ENCODE results near the gene FSTL4.
"Not testable (repeated sequence)": the region's sequence is repeated elsewhere in the genome, so short reads cannot be mapped to it uniquely, and the experiment has no call there.

The FSTL4 gene

DNA sequence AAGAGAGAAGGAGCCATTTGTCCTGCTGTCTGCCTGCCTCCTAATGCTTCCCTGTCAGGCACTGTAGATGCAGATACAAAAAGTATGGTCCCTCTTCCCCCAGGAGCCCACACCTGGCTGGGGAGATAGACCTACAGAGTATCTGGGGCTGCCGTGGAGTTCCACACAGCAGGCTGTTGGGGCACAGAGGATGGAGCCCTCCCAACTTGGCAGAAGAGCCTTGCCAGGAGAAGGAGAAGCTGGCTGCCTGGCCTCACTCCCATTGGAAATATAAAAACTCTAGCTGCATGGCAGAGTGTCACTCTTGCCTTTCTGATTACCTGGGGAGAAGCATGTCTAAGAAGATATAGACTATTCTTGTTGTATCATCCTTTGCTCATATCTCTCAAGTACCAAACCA lies 160.4 kb downstream of the FSTL4 start:
- no peak for DNase-seq

DNA sequence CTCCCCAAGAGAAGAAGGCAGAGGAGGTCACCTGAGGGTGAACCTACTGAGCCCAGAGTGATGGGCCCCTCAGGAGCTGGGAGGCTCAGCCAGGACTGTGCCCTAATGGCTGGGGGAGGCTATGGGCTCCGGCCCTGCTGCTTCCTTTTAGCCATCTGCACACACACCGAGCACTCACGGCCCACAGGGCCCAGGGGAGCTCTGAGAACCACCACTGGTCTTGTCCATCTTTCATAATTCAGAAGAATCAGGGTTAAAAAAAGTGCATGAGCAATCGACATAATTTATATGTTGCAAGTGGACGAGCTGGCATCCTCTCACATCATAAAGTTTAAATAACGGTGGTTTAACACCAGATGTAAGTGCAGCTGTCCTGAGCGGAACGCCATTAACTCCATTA lies 162.1 kb downstream of the FSTL4 start:
- DNase-seq = no peak

DNA sequence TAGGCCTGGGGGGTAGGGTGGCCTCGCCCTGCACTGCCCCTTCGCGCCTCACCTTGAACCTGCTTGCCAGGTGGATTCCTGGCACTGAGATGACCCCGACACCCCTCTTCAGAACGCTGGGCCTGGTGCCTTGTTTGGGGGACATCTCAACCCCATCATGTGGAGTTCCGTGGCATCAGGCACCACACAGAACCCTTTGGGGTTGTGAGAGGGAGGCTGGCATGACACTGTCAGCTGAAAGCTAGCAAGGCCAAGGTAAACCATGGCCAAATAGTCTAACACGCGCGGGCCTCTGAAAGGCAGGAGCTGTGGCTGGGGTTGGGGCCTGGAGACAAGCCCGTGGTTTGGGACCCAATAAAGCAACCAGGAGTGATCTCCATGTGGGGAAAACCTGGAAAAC lies 163.2 kb downstream of the FSTL4 start:
- no peak for DNase-seq

GRCh38 chr5:133446440-133446839 lies 165.9 kb downstream of the FSTL4 start:
- DNase-seq = no peak

DNA sequence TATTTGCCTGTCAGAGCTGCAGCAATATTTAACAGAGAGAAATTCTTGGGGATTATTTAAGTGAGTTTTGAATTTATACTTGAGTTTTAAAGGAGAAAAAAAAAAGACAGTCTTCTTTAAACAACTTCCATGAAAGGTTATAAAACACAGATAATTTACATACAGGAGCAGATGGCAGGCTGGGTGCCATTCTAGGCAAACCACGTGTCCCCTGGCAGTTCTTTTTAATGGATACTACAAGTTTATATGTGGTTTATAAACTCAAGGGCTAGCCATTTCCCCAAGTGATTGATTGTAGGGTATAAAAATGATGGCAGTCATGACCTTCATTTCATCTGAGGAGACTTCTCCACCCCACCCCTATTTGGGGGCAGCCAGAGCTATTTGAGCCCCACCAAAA lies 166.6 kb downstream of the FSTL4 start:
- DNase-seq = no peak

GRCh38 chr5:133445204-133445603 lies 167.1 kb downstream of the FSTL4 start:
- not testable (repeated sequence) for DNase-seq

- no peak for DNase-seq
Measured at GRCh38 chr5:133444711-133445110, 167.6 kb downstream of the FSTL4 start.

GRCh38 chr5:133441166-133441815 lies 171.1 kb downstream of the FSTL4 start:
- no peak for DNase-seq

- DNase-seq = no peak
Measured at GRCh38 chr5:133440467-133441115, 171.8 kb downstream of the FSTL4 start.

- no peak for DNase-seq
Measured at GRCh38 chr5:133439859-133440258, 172.5 kb downstream of the FSTL4 start.

DNA sequence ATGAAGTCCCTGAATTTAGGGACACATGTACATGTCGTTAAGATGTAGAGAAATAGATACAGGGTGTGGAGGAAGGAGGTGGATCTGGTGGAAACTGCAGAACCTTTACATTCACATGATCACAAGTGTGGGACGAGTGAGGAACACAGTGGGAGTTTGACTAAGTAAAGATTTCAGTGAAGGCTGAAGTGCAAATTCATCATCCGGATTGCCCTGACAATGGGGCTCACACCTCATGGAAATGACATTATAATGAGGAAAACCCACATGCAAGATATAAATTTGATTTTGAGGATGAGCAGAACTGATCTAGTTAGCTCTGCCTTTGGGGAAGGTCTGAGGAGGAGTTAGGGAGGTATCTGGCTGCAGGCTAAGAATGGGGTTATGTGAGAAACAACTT lies 173.9 kb downstream of the FSTL4 start:
- DNase-seq = no peak

DNA sequence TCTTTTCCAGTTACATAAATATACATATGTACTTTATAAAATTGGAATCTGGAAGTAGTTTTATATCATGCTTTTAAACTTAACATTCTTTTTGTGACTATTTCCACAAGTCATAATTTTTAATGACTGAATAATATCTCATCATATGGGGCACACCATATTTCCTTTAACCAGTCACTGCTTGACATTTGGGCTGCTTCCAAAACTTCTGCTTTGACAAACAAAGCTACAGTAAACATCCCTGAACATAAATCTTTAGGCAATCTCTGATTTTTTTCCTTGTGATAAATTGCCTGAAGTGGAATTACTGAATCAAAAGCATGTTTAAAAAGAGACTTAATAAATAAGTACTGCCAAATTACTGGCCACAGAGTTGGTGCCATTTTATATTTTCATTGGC lies 178.0 kb downstream of the FSTL4 start:
- DNase-seq = no peak

- DNase-seq = no peak
Measured at GRCh38 chr5:133433641-133434040, 178.7 kb downstream of the FSTL4 start.

DNA sequence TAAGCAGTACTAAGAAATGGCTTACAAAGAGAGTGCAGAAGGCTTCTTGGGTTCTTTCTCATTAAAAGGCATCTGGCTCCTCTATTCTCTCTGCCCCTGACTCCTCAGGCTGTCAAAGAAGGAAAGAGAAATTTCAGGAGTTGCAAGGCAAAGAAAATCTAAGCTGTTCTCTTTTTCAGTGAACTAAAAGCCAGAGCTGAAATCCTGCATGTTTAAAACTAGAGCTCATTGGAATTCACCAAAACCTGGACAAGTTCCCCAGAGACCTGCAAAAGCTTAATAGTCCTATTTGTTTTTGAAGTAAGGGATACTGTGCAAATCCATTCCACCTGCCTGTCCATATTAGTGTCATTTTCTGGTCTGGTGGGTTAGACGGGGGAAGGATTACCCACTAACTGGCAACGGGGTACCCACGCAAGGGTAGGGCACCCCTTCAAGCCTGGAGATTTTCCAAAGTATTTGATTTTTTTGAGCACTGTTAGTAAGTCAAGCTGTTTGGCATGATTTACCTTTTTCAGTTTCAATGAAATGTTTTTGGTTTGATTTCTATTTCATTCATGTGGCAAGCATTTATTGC lies 179.3 kb downstream of the FSTL4 start:
- DNase-seq = no peak

GRCh38 chr5:133431326-133431865 lies 180.9 kb downstream of the FSTL4 start:
- DNase-seq = no peak

GRCh38 chr5:133430095-133430494 lies 182.2 kb downstream of the FSTL4 start:
- no peak for DNase-seq

- DNase-seq = no peak
Measured at GRCh38 chr5:133429046-133429445, 183.3 kb downstream of the FSTL4 start.

DNA sequence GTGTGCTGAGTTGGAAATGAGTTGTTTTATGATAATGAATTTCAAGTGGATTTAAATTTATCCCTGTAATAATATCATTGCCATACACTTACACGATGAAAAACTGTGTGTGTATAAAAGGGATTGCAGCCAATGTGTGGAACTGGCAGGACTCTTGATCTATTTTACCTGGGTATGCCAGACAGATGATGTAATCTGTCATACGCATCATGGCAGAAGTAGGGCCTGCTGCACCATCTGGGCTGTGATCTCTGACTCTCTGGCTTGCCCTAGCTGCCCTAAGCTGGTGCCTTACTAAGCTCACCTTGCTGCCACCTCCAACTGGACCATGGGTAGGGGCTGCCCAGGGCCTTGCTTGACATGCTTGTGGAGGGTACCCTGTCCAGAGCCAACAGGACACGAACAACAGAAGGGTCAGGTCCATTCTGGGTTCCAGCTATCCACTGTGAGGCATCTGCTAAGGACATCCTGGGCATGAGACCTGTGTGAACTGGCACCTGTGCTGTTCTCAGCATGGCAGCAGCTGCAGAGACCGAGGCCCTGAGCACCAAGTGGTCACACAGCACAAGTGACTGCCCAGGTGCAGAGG lies 184.2 kb downstream of the FSTL4 start:
- DNase-seq = no peak

- DNase-seq = no peak
Measured at GRCh38 chr5:133427121-133427777, 185.1 kb downstream of the FSTL4 start.

DNA sequence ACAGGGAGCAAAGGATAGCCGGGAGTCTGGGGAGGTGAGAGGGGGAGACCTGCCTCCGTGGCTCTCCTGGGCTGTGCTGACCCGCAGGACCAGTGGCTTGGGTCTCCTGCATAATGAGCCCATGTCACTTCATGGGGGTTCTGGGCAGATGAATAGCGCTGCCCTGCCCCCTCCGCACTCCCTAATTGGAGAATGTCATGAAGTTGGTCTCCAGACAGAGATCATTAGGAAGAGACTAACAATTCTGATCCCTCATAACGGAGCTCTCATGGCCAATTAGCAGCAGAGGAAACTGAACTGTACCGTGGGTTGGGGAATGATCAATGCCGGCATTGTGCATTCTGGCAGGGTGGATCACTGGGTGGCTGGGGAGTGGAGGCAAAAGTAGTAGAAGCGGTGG lies 186.1 kb downstream of the FSTL4 start:
- no peak for DNase-seq

DNA sequence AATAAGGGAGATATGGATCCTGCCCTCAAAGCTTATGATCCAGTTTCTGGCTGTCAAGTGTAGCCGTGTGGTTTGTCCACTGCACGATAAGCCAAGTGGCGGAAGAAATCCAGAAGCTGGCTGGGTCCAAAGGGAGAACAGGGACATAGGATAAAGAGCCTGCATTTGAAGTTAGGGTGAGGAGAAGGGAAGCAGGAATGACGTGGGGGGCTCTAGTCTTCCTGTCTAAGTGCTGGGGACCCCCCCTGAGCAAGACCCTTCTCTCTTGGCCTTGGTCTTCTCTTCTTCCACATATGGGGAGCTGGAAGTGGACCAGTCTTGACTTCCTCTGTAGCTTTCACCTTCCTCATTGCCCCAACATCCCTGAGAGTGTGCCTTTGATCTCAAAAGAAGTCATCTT lies 186.6 kb downstream of the FSTL4 start:
- no peak for DNase-seq

GRCh38 chr5:133425222-133425621 lies 187.1 kb downstream of the FSTL4 start:
- no peak for DNase-seq

GRCh38 chr5:133423618-133424282 lies 188.6 kb downstream of the FSTL4 start:
- DNase-seq = peak; percentile 81

Data from activated CD4-positive, CD25-positive, alpha-beta regulatory T cell treated with anti-CD3 and anti-CD28 coated beads, Interleukin-2, amount 50 U/mL, for 72 hours (primary cell).